Fibroblast of skin of back (primary cell): ENCODE measurements around the gene SNRNP70. TPM values are rescaled to one million over a fixed set of nuclear protein-coding genes. Genes with fewer than 3 reads are reported as not detected.
"Not testable (repeated sequence)": the region's sequence is repeated elsewhere in the genome, so short reads cannot be mapped to it uniquely, and the experiment has no call there.

ENCODE experiments used
- DNase-seq: peaks from one replicate; pipeline ENCODE4 v3.0.0-alpha.2; 2013
- polyA plus RNA-seq, 2 experiments: library from polyadenylated mRNA; unstranded; fragments of 120-200 nt; gene quantifications; one replicate each; pipeline ENCODE4 v1.2.1, GENCODE V29; 2013; ENCODE audit not compliant: insufficient read length in 2 of 2

SNRNP70 gene, protein sequence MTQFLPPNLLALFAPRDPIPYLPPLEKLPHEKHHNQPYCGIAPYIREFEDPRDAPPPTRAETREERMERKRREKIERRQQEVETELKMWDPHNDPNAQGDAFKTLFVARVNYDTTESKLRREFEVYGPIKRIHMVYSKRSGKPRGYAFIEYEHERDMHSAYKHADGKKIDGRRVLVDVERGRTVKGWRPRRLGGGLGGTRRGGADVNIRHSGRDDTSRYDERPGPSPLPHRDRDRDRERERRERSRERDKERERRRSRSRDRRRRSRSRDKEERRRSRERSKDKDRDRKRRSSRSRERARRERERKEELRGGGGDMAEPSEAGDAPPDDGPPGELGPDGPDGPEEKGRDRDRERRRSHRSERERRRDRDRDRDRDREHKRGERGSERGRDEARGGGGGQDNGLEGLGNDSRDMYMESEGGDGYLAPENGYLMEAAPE
- 204 TPM for polyA plus RNA-seq (2013, experiment 1 of 2; ENCODE audit: insufficient read length)
- polyA plus RNA-seq (2013, experiment 2 of 2; ENCODE audit: insufficient read length) = 146 TPM

DNA sequence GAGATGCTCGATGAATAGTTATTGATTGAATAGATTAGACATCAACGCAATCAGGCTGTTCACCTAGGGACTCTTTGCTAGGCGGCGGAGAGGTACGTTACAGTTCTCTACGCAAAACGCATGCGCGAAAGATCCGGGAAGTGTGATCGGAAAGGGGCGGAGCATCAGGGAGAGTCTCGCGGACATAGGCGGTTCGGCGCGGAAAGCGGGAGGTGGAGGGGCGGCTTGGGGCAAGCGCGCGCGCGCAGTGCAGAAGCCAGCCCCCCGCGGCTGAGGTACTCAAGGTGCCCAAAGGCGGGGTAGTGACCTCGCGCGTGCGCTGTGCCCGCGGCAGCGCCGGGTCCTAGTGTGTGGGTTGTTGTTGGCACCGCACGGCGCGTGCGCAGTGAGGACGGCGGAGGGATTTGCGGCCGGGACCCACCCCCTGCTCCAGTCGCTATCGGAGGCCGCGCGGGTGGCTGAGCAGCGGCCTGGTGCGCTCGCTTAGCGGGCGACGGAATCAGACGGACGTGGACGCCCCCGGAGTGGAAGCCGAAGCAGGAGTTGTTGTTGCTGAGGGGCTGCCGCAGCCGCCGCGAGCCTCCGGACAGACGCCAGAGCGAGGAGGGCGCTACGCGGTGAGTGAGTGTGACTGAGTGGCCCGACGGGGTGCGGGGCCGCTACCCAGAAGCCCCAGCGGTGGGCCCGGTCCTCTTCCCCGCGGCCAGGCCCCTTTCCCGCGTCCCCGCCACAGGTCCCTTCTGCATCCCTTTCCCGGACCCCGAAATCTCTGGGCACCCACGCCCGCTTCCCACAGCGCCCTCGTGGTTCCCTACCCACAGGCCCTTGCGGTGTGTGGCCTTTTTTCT lies at the start of gene SNRNP70:
Gene SNRNP70 (plus strand): TSS at position 432 of the 848 bp plus-strand sequence. CDS start 964 bp downstream, outside the sequence.
- peak; percentile 99 for DNase-seq

- DNase-seq = not testable (repeated sequence)
Observed at GRCh38 chr19:49036815-49037214, 48.4 kb upstream of the SNRNP70 start, which contains the start of gene CGB1. TSS of gene CGB1 (minus strand) at chr19:49036895. CDS start at chr19:49036711, 184 bp downstream.

GRCh38 chr19:49038111-49038510 lies 47.1 kb upstream of the SNRNP70 start:
- not testable (repeated sequence) for DNase-seq

DNA sequence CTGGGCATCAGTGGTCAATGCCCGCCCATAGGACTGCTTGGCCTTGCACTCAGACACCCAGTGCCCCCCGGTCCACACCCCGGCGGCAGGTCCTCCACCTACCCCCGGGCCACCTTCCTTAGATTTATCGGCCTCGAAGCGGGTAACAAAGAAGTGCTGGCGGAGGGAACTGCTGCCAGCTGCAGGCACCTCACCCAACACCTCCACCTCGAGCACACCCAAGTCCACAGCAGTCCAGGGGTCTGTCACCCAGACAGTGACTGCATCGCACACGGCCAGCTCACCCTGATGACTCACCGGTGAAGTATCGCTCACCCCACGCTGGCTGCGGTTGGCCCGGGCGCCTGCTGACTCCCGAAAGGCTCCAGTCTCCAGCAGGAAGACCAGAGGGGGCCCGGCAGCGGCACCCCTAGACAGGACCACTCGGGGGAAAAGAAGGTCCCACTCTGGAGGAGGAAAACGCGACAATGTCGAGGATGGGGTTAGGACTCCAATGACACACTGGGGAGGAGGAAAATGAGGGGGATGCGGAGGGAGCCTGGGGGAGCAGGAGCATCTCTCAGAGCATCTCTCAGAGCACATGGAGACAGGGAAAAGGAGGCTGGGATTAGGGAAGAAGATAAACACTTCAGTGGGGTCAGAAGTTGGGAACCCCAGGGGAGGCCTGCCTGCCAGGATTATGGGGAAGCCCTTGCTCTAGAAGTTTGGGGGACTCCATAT lies 46.5 kb upstream of the SNRNP70 start:
- peak; percentile 89 for DNase-seq

- not testable (repeated sequence) for DNase-seq
Observed at GRCh38 chr19:49039736-49040135, 45.5 kb upstream of the SNRNP70 start.

DNA sequence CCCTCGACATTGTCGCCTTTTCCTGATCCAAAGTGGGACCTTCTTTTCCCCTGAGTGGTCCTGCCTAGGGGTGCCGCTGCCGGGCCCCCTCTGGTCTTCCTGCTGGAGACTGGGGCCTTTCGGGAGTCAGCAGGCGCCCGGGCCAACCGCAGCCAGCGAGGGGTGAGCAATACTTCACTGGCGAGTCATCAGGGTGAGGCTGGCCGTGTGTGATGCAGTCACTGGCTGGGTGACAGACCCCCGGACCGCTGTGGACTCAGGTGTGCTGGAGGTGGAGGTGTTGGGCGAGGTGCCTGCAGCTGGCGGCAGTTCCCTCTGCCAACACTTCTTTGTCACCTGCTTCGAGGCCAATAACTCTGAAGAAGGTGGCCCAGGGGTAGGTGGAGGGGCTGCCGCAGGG lies 43.1 kb upstream of the SNRNP70 start:
- DNase-seq = no peak

DNA sequence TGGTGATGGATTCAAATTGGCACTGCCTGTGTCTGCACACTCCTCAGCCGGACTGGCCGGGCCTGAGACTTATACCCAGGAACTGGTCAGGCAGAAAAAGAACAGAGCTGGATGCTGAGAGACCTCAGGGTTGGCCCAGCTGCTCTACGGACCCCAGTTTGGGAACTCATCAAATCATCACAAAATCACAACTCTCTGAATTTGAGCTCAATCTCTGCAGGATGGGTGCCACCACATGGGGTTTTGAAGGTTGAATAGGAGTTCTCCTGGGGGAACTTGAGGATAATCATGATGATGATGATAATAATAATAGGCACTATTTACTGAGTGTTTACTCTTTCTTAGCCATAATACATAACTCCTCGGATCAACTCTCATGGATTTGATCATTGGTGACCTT lies 42.6 kb upstream of the SNRNP70 start:
- not testable (repeated sequence) for DNase-seq

GRCh38 chr19:49043548-49043947 lies 41.7 kb upstream of the SNRNP70 start, which contains the start of gene CGB5:
TSS of gene CGB5 (plus strand) at chr19:49043848. CDS start at chr19:49044210, 362 bp downstream.
- DNase-seq = not testable (repeated sequence)

GRCh38 chr19:49049011-49049410 lies 36.2 kb upstream of the SNRNP70 start, which contains the start of gene CGB8:
TSS of gene CGB8 (minus strand) at chr19:49049111. CDS start at chr19:49048739, 372 bp downstream.
- not testable (repeated sequence) for DNase-seq

- not testable (repeated sequence) for DNase-seq
Observed at GRCh38 chr19:49049834-49050233, 35.4 kb upstream of the SNRNP70 start.

DNA sequence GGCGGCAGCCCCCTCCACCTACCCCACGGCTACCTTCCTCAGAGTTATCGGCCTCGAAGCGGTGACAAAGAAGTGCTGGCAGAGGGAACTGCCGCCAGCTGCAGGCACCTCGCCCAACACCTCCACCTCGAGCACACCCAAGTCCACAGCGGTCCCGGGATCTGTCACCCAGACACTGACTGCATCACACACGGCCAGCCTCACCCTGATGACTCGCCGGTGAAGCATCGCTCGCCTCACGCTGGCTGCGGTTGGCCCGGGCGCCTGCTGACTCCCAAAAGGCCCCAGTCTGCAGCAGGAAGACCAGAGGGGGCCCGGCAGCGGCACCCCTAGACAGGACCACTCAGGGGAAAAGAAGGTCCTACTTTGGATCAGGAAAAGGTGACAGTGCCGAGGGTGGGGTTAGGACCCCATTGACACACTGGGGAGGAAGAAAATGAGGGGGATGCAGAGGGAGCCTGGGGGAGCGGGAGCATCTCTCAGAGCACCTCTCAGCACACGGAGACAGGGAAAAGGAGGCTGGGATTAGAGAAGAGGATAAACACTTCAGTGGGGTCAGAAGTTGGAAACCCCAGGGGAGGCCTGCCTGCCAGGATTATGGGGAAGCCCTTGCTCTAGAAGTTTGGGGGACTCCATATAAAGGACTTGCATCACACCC lies 34.7 kb upstream of the SNRNP70 start:
- peak; percentile 81 for DNase-seq

DNA sequence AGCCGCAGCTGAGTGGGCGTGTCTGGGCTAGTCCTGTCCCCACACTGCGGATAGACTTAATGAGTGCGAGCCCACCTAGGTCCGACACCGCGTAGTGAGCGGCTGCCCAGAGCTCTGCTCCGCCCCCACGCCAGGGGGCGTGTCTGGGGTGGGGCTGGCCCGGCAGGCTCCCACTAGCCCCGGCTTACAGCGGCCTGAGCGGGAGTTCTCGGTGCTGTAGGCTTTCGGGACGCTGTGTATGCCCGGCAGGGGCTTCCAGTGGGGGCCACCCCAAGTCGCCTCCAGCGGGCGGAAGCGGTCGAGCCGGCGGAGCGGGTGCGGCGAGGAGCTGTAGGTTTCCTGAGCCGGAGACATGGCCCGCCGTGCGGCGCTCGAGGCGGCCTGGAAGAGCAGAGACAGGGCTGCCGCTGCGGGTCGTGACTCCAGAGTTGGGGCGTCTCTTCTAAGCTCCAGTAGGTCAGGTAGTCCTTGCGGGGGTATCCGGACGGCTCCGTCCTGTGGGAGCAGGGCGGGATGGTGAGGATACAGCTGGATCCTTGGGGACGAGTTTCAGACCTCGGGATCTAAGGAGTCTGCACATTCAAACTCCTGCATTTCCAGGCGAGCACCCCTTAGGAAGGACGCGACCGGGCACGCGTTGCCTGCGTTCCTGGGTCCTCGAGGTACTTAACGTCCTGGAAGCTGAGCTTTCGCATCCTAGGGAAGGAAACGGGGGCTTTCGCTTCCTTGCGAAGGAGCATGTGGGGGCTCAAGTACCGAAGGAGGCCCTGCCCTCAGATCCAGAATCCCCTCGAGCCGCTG lies 28.9 kb upstream of the SNRNP70 start:
- DNase-seq = peak; percentile 60

DNA sequence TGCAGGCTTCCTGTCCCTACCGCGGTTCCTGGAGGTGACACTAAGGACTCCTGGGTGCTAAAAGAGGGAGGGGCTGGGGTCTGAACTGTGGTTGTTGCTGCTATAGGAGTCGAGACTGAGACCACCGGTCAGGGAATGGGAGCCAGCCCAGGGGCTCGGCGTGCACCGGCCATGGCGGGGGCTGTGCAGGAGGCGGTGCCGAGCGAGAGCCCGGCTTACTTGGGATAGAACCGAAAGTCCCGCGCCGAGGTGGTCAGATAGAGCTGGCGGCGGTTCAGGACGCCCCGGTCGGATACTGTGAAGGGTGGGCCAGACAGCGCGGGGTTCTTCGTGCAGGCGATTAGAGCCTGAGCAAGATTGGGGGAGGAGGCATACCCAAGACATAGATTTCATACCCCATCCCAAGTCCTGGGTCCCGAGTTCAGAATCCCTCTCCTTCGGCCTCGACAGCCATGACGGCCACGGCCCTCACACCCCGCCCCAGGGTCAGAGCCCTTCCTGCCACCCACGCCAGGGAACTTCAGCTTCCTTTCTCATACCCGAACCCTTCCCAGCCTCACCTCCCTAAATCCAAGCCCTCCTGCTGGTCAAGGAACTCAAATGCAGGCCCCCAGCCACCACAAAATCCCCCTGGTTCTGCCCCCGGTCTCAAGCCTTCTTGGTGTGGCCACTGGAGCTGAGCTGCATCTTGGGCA lies 28.2 kb upstream of the SNRNP70 start:
- DNase-seq = not testable (repeated sequence)

DNA sequence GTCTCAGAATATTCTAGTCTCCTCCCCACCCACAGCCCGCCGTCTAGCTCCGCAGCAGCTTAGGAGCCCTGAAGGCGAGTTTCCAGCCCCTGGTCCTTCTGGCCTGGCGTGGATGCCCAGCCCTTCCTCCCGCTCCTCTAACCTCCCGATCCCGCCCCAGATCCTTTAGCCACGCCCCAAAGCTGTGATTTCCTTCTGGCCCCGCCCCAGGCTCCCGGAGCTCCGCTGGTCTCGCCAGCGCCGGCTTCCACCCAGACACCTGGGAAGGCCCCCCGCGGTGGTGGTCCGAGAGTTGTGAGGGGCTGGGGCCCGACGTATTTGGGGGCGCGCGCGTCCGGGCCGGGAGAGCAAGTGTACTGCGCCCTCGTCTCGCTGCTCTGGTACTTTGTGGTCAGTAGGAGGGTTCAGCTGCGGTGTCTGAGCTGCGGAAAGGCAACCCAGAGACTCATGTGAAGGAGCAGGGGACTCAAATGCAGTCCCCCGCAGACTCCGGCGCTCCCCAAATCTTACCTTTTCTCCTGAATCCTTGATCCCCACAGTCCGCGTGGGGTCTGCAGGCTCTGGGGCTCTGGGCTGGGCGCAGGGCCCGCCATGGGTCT lies 27.5 kb upstream of the SNRNP70 start, which contains the start of gene CGB7:
Gene CGB7 (minus strand): TSS at position 114 of the 599 bp plus-strand sequence. CDS start 2,374 bp downstream, outside the sequence.
- peak; percentile 72 for DNase-seq

- DNase-seq = peak; percentile 55
Observed at GRCh38 chr19:49058562-49058961, 26.7 kb upstream of the SNRNP70 start.

DNA sequence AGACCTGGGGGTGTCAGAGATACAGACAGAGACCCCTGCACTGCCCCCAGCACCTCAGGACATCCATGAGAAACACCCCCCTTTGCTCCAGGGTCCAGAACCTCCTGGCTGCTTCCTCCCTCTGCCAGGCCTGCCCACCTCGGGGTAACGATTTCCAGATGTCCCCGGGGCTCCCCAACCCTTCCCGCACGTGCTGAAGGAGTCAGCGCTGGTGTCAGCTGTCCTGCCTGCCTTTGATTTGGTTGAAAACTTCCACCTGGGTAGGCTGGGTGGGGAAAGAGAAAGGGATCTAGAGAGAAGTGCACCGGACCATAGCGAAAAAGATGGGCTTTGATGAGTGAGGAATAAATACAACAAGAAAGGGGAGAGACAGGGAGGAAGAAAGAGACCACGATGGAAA lies 26.2 kb upstream of the SNRNP70 start:
- DNase-seq = no peak

- no peak for DNase-seq
Observed at GRCh38 chr19:49061000-49061399, 24.3 kb upstream of the SNRNP70 start.

DNA sequence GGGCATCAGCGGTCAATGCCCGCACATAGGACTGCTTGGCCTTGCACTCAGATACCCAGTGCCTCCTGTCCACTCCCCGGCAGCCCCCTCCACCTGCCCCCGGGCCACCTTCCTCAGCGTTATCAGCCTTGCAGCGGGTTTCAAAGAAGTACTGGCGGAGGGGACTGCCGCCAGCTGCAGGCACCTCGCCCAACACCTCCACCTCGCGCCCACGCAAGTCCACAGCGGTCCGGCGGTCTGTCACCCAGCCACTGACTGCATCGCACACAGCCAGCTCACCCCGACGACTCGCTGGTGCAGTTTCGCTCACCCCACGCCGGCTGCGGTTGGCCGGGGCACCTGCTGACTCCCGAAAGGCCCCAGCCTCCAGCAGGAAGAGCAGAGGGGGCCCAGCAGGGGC lies 23.8 kb upstream of the SNRNP70 start:
- DNase-seq = no peak

GRCh38 chr19:49064029-49064629 lies 21.1 kb upstream of the SNRNP70 start:
- DNase-seq = no peak
